HEK293 (cell line): ENCODE measurements around the gene CD81.

Source experiments
- CTCF ChIA-PET: fragments of 350-600 bp; formaldehyde crosslinking; extraction: SDS; loops from one replicate; lab custom pipeline; 2021; ENCODE audit warnings: antibody characterized with exemption; lab: Yijun Ruan, JAX
- POLR2A ChIA-PET: fragments of 300-600 bp; formaldehyde crosslinking; extraction: SDS; loops from one replicate; lab custom pipeline; 2020; ENCODE audit warnings: antibody characterized with exemption, inconsistent platforms; lab: Yijun Ruan, JAX
- H3K27ac ChIP-seq: fragments of 200-500 bp; sonication (Bioruptor generic); 2 replicates; pipeline ENCODE4 v1.5.1; 2014; ENCODE audit warnings: low read depth, low read length, control low read depth, inconsistent platforms; ENCODE audit errors: extremely low read depth
- H3K36me3 ChIP-seq, 2 experiments: fragments of 200-500 bp in 1 of 2; sonication (Bioruptor generic) in 1 of 2; 1 replicate in 1 of 2; 2 replicates in 1 of 2; pipeline ENCODE4 v1.5.1; 2014 to 2017; ENCODE audit warnings: inconsistent platforms in 2 of 2, low read length in 2 of 2; ENCODE audit not compliant: control insufficient read depth in 2 of 2, insufficient read depth in 1 of 2
- H3K4me1 ChIP-seq: fragments of 200-500 bp; sonication (Bioruptor generic); 2 replicates; pipeline ENCODE4 v1.5.1; 2014; ENCODE audit warnings: mild to moderate bottlenecking, low read length, inconsistent platforms; ENCODE audit not compliant: control insufficient read depth, insufficient read depth
- H3K4me3 ChIP-seq: 2 replicates; pipeline ENCODE4 v1.5.1; 2011; ENCODE audit warnings: low read depth, mild to moderate bottlenecking, control low read depth, low read length, moderate library complexity
- H3K9me3 ChIP-seq: fragments of 200-500 bp; sonication (Bioruptor generic); 2 replicates; pipeline ENCODE4 v1.5.1; 2014; ENCODE audit warnings: low read depth, low read length, inconsistent platforms; ENCODE audit not compliant: control insufficient read depth, insufficient read depth
- OSR2 ChIP-seq: fragments of 450-650 bp; formaldehyde crosslinking; IDR thresholded peaks from 2 replicates; pipeline ENCODE4 v1.5.1; 2016; ENCODE audit warnings: missing biosample characterization, missing genetic modification characterization
- SP7 ChIP-seq: fragments of 450-650 bp; formaldehyde crosslinking; IDR thresholded peaks from 2 replicates; pipeline ENCODE4 v1.5.1; 2016; ENCODE audit warnings: missing biosample characterization, missing genetic modification characterization
- ZBTB8A ChIP-seq: fragments of 450-650 bp; formaldehyde crosslinking; IDR thresholded peaks from 2 replicates; pipeline ENCODE4 v1.5.1; 2016; ENCODE audit warnings: missing biosample characterization, missing genetic modification characterization
- ZFP3 ChIP-seq: fragments of 450-650 bp; formaldehyde crosslinking; IDR thresholded peaks from 2 replicates; pipeline ENCODE4 v1.5.1; 2016; ENCODE audit warnings: low read depth, missing biosample characterization, missing genetic modification characterization
- ZNF211 ChIP-seq: fragments of 450-650 bp; formaldehyde crosslinking; IDR thresholded peaks from 2 replicates; pipeline ENCODE4 v1.5.1; 2016; ENCODE audit warnings: low read depth, missing biosample characterization, missing genetic modification characterization
- ZNF248 ChIP-seq: fragments of 450-650 bp; formaldehyde crosslinking; IDR thresholded peaks from 2 replicates; pipeline ENCODE4 v1.5.1; 2017; ENCODE audit warnings: missing biosample characterization, missing genetic modification characterization
- ZNF350 ChIP-seq: fragments of 450-650 bp; formaldehyde crosslinking; IDR thresholded peaks from 2 replicates; pipeline ENCODE4 v1.5.0; 2017; ENCODE audit warnings: missing biosample characterization, mild to moderate bottlenecking, missing genetic modification characterization
- ZNF596 ChIP-seq: fragments of 450-650 bp; IDR thresholded peaks from 2 replicates; pipeline ENCODE4 v1.5.0; 2018; ENCODE audit warnings: missing biosample characterization, mild to moderate bottlenecking, missing genetic modification characterization, moderate library complexity
- ZNF654 ChIP-seq: fragments of 450-650 bp; formaldehyde crosslinking; IDR thresholded peaks from 2 replicates; pipeline ENCODE4 v1.5.1; 2016; ENCODE audit warnings: low read depth, missing biosample characterization, missing genetic modification characterization
- ZNF701 ChIP-seq: fragments of 450-650 bp; formaldehyde crosslinking; IDR thresholded peaks from 2 replicates; pipeline ENCODE4 v1.5.1; 2016; ENCODE audit warnings: missing biosample characterization, missing genetic modification characterization
- ZNF830 ChIP-seq: fragments of 450-650 bp; IDR thresholded peaks from 2 replicates; pipeline ENCODE4 v1.5.0; 2018; ENCODE audit warnings: missing biosample characterization, missing genetic modification characterization, low read depth, mild to moderate bottlenecking, moderate library complexity
- TF ChIP-seq, protein P1 (sequence below): fragments of 450-650 bp; formaldehyde crosslinking; IDR thresholded peaks from 2 replicates; pipeline ENCODE4 v1.5.1; 2016; ENCODE audit warnings: missing biosample characterization, missing genetic modification characterization
- TF ChIP-seq, protein P2 (sequence below): fragments of 450-650 bp; formaldehyde crosslinking; IDR thresholded peaks from 2 replicates; pipeline ENCODE4 v1.5.1; 2016; ENCODE audit warnings: missing biosample characterization, missing genetic modification characterization
- TF ChIP-seq, protein P3 (sequence below): fragments of 450-650 bp; formaldehyde crosslinking; IDR thresholded peaks from 2 replicates; pipeline ENCODE4 v1.5.1; 2016; ENCODE audit warnings: missing biosample characterization, missing genetic modification characterization

The CD81 gene

DNA sequence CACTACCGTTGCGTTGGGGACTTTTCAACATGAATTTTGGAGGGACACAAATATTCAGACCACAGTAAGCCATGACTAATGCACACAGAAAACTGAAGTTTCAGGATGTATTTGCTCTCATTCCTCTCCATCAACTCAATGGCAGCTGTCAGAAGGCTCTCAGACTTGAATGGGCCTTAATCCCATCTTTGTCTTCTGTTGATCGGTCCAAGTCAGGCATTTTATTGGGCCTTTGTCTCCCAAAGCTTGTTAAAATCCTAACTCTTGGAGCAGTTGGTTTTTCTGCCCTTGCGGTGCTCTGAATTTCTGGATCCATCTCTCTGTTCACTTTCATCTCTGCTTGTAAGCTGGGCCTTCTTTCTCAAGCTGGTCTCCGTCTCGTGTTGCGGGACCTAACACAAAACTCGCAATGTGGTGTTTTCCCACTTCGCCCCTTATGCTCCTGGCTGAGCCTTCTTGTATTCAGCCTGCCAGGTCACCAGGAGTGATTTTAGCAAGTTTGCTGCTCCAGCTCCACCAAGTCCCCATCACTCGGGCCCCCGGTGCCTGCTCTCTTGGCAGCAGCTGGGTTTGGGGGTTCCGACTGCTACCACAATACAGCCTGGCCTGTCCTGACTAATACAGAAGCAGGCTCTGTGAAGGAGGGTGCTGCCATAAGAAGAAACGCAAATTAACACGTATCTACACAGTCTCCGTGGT is 48.3 kb upstream of the CD81 start:
- ChIA-PET POLR2A (no interaction called here), CTCF (interaction anchor here (1.1 kb wide), 1 partner anchor 26 kb away, joined by 3 read pairs; no protein-coding TSS in a partner anchor)
- TF ChIP-seq ZNF211 (tag by site-specific recombination) (no peak), OSR2 (tag by site-specific recombination) (no peak), ZNF830 (tag by site-specific recombination) (no peak)
- Histone ChIP-seq H3K27ac (no peak overlapping the region), H3K36me3 (no peaks in the 10 kb centered on the region), H3K4me1 (no peaks in the 10 kb centered on the region), H3K4me3 (no peak overlapping the region), H3K9me3 (no peaks in the 10 kb centered on the region)

DNA sequence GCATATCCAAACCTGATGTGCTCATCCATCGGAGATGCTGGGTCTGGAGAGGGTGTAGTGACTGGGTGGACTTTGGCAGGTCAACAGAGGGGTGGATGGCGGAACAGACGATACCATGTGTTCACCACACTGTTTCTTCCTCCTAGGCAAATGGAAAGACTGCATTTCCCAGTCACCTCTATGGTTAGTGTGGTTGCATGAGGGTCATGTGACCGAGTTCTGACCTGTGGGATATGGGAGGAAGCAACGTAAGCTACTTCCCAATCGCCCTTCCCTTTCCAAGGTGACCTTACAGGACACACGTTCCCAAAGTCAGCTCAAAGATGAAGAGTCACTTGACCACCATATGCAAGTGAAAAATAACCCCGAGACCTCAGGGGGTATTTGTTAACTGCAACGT is 47.6 kb upstream of the CD81 start:
- ChIA-PET POLR2A (no interaction called here), CTCF (no interaction called here)
- H3K9me3 ChIP-seq, result no peaks in the 10 kb centered on the region
- no peaks in the 10 kb centered on the region for H3K4me1 ChIP-seq
- H3K36me3 ChIP-seq, result no peaks in the 10 kb centered on the region
- no peak overlapping the region for H3K27ac ChIP-seq
- TF ChIP-seq, protein P1, sequence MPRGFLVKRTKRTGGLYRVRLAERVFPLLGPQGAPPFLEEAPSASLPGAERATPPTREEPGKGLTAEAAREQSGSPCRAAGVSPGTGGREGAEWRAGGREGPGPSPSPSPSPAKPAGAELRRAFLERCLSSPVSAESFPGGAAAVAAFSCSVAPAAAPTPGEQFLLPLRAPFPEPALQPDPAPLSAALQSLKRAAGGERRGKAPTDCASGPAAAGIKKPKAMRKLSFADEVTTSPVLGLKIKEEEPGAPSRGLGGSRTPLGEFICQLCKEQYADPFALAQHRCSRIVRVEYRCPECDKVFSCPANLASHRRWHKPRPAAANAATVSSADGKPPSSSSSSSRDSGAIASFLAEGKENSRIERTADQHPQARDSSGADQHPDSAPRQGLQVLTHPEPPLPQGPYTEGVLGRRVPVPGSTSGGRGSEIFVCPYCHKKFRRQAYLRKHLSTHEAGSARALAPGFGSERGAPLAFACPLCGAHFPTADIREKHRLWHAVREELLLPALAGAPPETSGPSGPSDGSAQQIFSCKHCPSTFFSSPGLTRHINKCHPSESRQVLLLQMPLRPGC (tag by site-specific recombination), result no peak
- TF ChIP-seq ZNF350 (tag by site-specific recombination) (no peak), ZNF248 (tag by site-specific recombination) (no peak), ZNF701 (no peak), ZNF596 (no peak), SP7 (no peak)
- TF ChIP-seq, protein P2, sequence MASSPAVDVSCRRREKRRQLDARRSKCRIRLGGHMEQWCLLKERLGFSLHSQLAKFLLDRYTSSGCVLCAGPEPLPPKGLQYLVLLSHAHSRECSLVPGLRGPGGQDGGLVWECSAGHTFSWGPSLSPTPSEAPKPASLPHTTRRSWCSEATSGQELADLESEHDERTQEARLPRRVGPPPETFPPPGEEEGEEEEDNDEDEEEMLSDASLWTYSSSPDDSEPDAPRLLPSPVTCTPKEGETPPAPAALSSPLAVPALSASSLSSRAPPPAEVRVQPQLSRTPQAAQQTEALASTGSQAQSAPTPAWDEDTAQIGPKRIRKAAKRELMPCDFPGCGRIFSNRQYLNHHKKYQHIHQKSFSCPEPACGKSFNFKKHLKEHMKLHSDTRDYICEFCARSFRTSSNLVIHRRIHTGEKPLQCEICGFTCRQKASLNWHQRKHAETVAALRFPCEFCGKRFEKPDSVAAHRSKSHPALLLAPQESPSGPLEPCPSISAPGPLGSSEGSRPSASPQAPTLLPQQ, result no peak
- no peak overlapping the region for H3K4me3 ChIP-seq

DNA sequence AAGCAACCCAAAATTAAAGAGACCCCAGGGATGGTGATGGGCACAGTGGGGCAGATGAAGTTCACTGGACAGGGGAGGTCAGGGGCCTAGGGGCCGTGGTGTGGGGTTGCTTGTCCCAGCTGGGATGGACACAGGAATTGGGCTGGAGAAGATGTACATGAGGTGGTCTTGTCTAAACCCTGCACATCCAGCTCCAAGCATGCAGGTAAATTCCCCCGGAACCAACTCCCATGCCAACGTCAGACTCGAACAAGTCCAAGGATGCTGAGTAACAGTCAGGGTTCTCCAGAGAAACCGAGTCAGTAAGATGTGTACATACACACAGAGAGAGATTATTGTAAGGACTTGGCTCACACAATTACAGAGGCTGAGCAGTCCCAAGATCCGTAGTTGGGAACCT is 46.4 kb upstream of the CD81 start:
- TF ChIP-seq ZNF654 (tag by site-specific recombination) (no peak), ZFP3 (tag by site-specific recombination) (no peak), ZBTB8A (tag by site-specific recombination) (no peak)
- TF ChIP-seq, protein P2, result no peak
- TF ChIP-seq, protein P3, sequence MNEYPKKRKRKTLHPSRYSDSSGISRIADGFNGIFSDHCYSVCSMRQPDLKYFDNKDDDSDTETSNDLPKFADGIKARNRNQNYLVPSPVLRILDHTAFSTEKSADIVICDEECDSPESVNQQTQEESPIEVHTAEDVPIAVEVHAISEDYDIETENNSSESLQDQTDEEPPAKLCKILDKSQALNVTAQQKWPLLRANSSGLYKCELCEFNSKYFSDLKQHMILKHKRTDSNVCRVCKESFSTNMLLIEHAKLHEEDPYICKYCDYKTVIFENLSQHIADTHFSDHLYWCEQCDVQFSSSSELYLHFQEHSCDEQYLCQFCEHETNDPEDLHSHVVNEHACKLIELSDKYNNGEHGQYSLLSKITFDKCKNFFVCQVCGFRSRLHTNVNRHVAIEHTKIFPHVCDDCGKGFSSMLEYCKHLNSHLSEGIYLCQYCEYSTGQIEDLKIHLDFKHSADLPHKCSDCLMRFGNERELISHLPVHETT (tag by site-specific recombination), result no peak
- POLR2A ChIA-PET, result no interaction called here
- no peaks in the 10 kb centered on the region for H3K36me3 ChIP-seq
- no peaks in the 10 kb centered on the region for H3K4me1 ChIP-seq
- H3K27ac ChIP-seq, result no peak overlapping the region
- CTCF ChIA-PET, result interaction anchor here (0.6 kb wide), 1 partner anchor 88 kb away, joined by 3 read pairs; no protein-coding TSS in a partner anchor
- H3K9me3 ChIP-seq, result no peaks in the 10 kb centered on the region
- H3K4me3 ChIP-seq, result no peak overlapping the region
